Measurements from ENCODE around the gene FAM200A. TPM values are rescaled to one million over a fixed set of nuclear protein-coding genes. Genes with fewer than 3 reads are reported as not detected.
"Not testable (repeated sequence)": the region's sequence is repeated elsewhere in the genome, so short reads cannot be mapped to it uniquely, and the experiment has no call there.

The FAM200A gene
- total RNA-seq, 1 donor from 2014 or later, result 6.8 TPM

DNA sequence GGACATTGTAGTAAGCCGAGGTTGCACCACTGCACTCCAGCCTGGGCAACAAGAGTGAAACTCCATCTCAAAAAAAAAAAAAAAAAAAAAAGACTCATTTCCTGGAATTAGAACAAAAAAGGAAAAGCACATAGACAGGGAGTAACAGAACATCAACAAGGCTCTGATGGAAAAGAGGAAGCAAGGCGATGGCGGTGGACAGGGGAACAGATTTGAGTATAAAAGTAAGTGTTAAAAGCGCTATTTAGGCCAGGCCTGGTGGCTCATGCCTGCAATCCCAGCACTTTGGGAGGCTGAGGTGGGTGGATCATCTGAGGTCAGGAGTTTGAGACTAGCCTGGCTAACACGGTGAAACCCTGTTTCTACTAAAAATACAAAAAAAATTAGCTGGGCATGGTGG is 6.6 kb downstream of the FAM200A start:
- Histone ChIP-seq H3K36me3 (ENCODE audit: control insufficient read depth in 3 of 3, insufficient read depth in 3 of 3, low read length in 3 of 3) (peaks cover 8 to 21% (median 14%) of the 10 kb centered on the region in 3 donors), H3K9me3 (ENCODE audit: control insufficient read depth in 3 of 3, low read length in 3 of 3) (peaks cover 5 to 14% (median 6%) of the 10 kb centered on the region in 3 donors)
- not testable (repeated sequence) for H3K4me3 ChIP-seq (ENCODE audit: low read length in 3 of 3); H3K9ac ChIP-seq (ENCODE audit: low read depth in 1 of 3, low read length in 3 of 3); H3K27ac ChIP-seq (ENCODE audit: low read depth, low read length); H3K27me3 ChIP-seq (ENCODE audit: control insufficient read depth in 3 of 3, insufficient read depth in 3 of 3, low read length in 3 of 3); H3K4me1 ChIP-seq (ENCODE audit: control insufficient read depth in 3 of 3, insufficient read depth in 3 of 3, low read length in 3 of 3)

DNA sequence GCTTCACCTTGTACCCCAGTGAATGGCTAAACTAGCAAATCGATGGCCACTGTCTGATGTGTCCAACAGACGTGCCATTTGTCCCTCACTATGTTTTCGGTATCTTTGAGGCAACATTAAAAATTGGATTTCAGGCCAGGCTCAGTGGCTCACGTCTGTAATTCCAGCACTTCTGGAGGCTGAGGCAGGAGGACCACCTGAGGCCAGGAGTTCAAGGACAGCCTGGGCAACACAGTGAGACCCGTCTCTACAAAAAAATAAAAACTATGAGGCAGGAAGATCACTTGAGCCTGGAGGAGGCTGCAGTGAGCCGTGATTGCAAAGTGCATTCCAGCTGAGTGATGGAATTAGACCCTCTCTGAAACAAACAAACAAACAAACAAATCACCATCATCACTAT is 8.0 kb downstream of the FAM200A start:
- Histone ChIP-seq H3K27me3 (ENCODE audit: control insufficient read depth in 3 of 3, insufficient read depth in 3 of 3, low read length in 3 of 3) (no peaks in the 10 kb centered on the region), H3K9me3 (ENCODE audit: control insufficient read depth in 3 of 3, low read length in 3 of 3) (peaks cover 6 to 15% (median 6%) of the 10 kb centered on the region in 3 donors), H3K4me1 (ENCODE audit: control insufficient read depth in 3 of 3, insufficient read depth in 3 of 3, low read length in 3 of 3) (no peaks in the 10 kb centered on the region), H3K4me3 (ENCODE audit: low read length in 3 of 3) (no peak overlapping the region), H3K27ac (ENCODE audit: low read depth, low read length) (no peak overlapping the region), H3K36me3 (ENCODE audit: control insufficient read depth in 3 of 3, insufficient read depth in 3 of 3, low read length in 3 of 3) (peaks cover 8 to 21% (median 14%) of the 10 kb centered on the region in 3 donors), H3K9ac (ENCODE audit: low read depth in 1 of 3, low read length in 3 of 3) (no peak overlapping the region)

DNA sequence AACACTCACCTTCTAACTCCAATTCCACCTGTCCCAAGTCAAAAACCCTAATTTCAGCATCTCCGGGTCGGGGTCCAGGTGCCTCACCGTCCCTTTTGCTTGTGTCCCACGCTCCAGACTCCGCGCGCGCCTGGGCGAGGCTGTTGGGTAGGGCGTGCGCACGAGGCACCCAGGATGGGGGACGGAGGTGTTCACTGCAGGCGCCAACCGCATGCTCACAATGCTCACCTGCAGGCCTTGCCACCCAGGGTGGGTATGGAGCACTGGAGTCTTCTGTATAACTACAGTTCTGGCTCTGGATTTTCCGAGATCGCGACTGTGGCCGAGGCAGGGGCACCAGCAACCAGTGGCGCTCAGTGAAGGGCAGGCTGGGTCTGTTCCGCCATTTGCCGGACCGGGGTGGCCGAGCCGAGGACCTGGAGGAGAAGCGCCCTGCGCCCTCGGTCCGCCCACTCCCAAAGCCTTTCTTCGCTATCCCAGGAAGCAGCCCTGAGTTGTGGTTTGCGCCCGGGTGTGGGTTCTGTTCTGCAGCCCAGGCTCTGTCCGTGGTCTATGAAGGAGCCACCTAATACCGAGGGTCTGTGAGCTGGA is 8.7 kb downstream of the FAM200A start:
- no peaks in the 10 kb centered on the region for H3K4me1 ChIP-seq (ENCODE audit: control insufficient read depth in 3 of 3, insufficient read depth in 3 of 3, low read length in 3 of 3)
- no peak overlapping the region for H3K4me3 ChIP-seq (ENCODE audit: low read length in 3 of 3)
- H3K36me3 ChIP-seq (ENCODE audit: control insufficient read depth in 3 of 3, insufficient read depth in 3 of 3, low read length in 3 of 3), result peaks cover 6 to 19% (median 11%) of the 10 kb centered on the region in 3 donors
- H3K9ac ChIP-seq (ENCODE audit: low read depth in 1 of 3, low read length in 3 of 3), result no peak overlapping the region
- no peak overlapping the region for H3K27ac ChIP-seq (ENCODE audit: low read depth, low read length)
- H3K27me3 ChIP-seq (ENCODE audit: control insufficient read depth in 3 of 3, insufficient read depth in 3 of 3, low read length in 3 of 3), result no peaks in the 10 kb centered on the region
- peaks cover 6 to 15% (median 6%) of the 10 kb centered on the region in 3 donors for H3K9me3 ChIP-seq (ENCODE audit: control insufficient read depth in 3 of 3, low read length in 3 of 3)

DNA sequence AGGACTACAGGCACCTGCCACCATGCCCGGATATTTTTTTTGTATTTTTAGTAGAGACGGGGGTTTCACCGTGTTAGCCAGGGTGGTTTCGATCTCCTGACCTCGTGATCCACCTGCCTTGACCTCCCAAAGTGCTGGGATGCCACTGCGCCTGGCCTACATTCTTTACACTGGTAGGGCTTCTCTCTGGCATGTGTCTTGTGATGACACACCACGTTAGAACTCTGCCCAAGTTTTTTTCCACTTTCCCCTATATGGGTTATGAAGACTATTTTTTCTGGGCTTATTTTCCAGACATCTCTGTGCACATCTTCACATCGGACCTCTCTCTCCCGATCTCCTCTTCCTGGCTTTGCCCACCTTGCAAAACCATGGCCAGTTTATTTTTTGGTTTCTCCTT is 10.7 kb downstream of the FAM200A start:
- no peaks in the 10 kb centered on the region for H3K27me3 ChIP-seq (ENCODE audit: control insufficient read depth in 3 of 3, insufficient read depth in 3 of 3, low read length in 3 of 3)
- peaks cover 8 to 11% (median 11%) of the 10 kb centered on the region in 3 donors for H3K9me3 ChIP-seq (ENCODE audit: control insufficient read depth in 3 of 3, low read length in 3 of 3)

DNA sequence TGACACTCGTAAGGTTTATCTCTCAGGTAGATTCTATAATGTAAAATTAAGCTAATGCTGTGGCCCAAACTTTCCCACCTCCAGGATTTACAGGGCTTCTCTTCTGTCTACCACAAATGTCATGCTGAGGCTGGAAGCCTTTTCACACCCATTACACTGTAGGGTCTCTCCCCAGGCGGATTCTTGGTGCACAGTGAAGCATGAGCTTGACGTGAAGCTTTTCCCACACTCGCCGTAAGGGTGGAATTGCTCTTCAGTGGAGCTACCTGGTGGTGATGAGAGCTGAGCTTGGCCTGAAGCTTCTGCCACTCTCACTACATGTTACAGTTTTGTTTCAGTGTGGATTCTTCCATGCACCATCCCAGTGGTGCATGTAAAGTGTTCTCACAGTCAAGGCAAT is 11.4 kb downstream of the FAM200A start:
- Histone ChIP-seq H3K9ac (ENCODE audit: low read depth in 1 of 3, low read length in 3 of 3) (no peak overlapping the region), H3K4me1 (ENCODE audit: control insufficient read depth in 3 of 3, insufficient read depth in 3 of 3, low read length in 3 of 3) (no peaks in the 10 kb centered on the region), H3K36me3 (ENCODE audit: control insufficient read depth in 3 of 3, insufficient read depth in 3 of 3, low read length in 3 of 3) (peaks cover 0 to 8% (median 0%) of the 10 kb centered on the region in 3 donors), H3K27ac (ENCODE audit: low read depth, low read length) (no peak overlapping the region), H3K27me3 (ENCODE audit: control insufficient read depth in 3 of 3, insufficient read depth in 3 of 3, low read length in 3 of 3) (no peaks in the 10 kb centered on the region), H3K9me3 (ENCODE audit: control insufficient read depth in 3 of 3, low read length in 3 of 3) (peaks cover 8 to 14% (median 11%) of the 10 kb centered on the region in 3 donors), H3K4me3 (ENCODE audit: low read length in 3 of 3) (peak overlapping the region in 1 of 3 donors; percentile 36)

More for the DNA sequence above, 10.7 kb downstream of the FAM200A start:
- no peak overlapping the region for H3K27ac ChIP-seq (ENCODE audit: low read depth, low read length)
- no peaks in the 10 kb centered on the region for H3K4me1 ChIP-seq (ENCODE audit: control insufficient read depth in 3 of 3, insufficient read depth in 3 of 3, low read length in 3 of 3)
- no peak overlapping the region for H3K9ac ChIP-seq (ENCODE audit: low read depth in 1 of 3, low read length in 3 of 3)
- H3K36me3 ChIP-seq (ENCODE audit: control insufficient read depth in 3 of 3, insufficient read depth in 3 of 3, low read length in 3 of 3), result peaks cover 0 to 8% (median 0%) of the 10 kb centered on the region in 3 donors
- H3K4me3 ChIP-seq (ENCODE audit: low read length in 3 of 3), result no peak overlapping the region

DNA sequence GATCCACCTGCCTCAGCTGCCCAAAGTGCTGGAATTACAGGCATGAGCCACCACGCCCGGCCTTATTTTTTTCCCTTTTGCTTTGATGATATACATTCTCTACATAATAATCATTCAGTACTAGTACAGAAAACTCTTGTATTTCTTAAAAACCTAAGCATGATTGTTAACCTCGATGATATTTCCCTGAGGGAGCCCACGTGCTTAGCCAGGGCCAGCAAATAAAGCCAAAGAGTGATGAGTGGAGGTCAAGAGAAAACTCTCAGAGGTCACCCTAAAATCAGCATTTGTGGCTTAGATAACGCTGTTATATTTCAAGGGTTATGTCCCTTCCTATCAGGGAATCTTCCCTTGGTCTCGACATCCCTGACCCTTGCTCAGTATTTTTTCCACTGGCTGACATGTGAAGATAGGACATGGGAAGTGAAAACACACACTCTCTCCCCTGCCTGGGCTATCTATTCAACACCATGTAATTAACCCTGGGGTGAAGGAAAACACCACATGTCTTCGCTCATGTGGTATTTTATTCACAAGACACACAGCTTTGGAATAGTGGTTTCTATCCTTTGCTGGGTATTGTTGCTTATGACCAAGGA is 12.6 kb downstream of the FAM200A start:
- H3K27ac ChIP-seq (ENCODE audit: low read depth, low read length), result no peak overlapping the region
- peaks cover 0 to 8% (median 0%) of the 10 kb centered on the region in 3 donors for H3K36me3 ChIP-seq (ENCODE audit: control insufficient read depth in 3 of 3, insufficient read depth in 3 of 3, low read length in 3 of 3)
- no peak overlapping the region for H3K9ac ChIP-seq (ENCODE audit: low read depth in 1 of 3, low read length in 3 of 3)
- H3K9me3 ChIP-seq (ENCODE audit: control insufficient read depth in 3 of 3, low read length in 3 of 3), result peaks cover 8 to 16% (median 11%) of the 10 kb centered on the region in 3 donors
- no peaks in the 10 kb centered on the region for H3K4me1 ChIP-seq (ENCODE audit: control insufficient read depth in 3 of 3, insufficient read depth in 3 of 3, low read length in 3 of 3)
- H3K4me3 ChIP-seq (ENCODE audit: low read length in 3 of 3), result no peak overlapping the region
- H3K27me3 ChIP-seq (ENCODE audit: control insufficient read depth in 3 of 3, insufficient read depth in 3 of 3, low read length in 3 of 3), result no peaks in the 10 kb centered on the region

DNA sequence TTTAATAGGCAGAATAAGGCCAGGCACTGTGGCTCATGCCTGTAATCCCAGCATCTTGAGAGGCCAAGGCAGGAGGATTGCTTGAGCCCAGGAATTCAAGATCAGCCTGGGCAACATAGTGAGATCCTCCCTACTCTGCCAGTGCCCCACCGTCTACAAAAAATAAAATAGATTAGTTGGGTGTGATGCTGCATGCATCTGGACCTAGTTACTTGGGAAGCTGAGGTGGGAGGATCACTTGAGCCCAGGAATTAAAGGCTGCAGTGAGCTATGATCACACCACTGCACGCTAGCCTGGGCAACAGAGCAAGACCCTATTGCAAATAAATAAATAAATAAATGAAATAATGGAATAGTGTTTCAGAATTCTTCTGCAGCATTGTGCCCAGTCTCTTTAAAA is 16.2 kb downstream of the FAM200A start:
- H3K4me3 ChIP-seq (ENCODE audit: low read length in 3 of 3), result no peak overlapping the region
- H3K27ac ChIP-seq (ENCODE audit: low read depth, low read length), result no peak overlapping the region
- no peaks in the 10 kb centered on the region for H3K27me3 ChIP-seq (ENCODE audit: control insufficient read depth in 3 of 3, insufficient read depth in 3 of 3, low read length in 3 of 3)
- no peak overlapping the region for H3K9ac ChIP-seq (ENCODE audit: low read depth in 1 of 3, low read length in 3 of 3)
- H3K9me3 ChIP-seq (ENCODE audit: control insufficient read depth in 3 of 3, low read length in 3 of 3), result peaks cover 28 to 42% (median 32%) of the 10 kb centered on the region in 3 donors
- H3K4me1 ChIP-seq (ENCODE audit: control insufficient read depth in 3 of 3, insufficient read depth in 3 of 3, low read length in 3 of 3), result no peaks in the 10 kb centered on the region
- peaks cover 21 to 35% (median 26%) of the 10 kb centered on the region in 3 donors for H3K36me3 ChIP-seq (ENCODE audit: control insufficient read depth in 3 of 3, insufficient read depth in 3 of 3, low read length in 3 of 3)

DNA sequence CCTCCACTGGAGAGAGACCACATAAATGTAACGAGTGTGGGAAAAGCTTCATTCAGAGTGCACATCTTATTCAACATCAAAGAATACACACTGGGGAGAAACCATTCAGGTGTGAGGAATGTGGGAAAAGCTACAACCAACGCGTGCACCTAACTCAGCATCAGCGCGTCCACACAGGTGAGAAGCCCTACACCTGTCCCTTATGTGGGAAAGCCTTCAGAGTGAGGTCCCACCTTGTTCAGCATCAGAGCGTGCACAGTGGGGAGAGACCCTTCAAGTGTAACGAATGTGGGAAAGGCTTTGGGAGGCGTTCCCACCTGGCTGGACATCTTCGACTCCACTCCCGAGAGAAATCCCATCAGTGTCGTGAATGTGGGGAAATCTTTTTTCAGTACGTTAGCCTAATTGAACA is 20.6 kb downstream of the FAM200A start:
- H3K36me3 ChIP-seq (ENCODE audit: control insufficient read depth in 3 of 3, insufficient read depth in 3 of 3, low read length in 3 of 3), result peaks cover 51 to 62% (median 52%) of the 10 kb centered on the region in 3 donors
- no peak overlapping the region for H3K27ac ChIP-seq (ENCODE audit: low read depth, low read length)
- H3K9me3 ChIP-seq (ENCODE audit: control insufficient read depth in 3 of 3, low read length in 3 of 3), result peaks cover 30 to 35% (median 33%) of the 10 kb centered on the region in 3 donors
- peak overlapping the region; percentile 15 to 52 (median 19) for H3K4me3 ChIP-seq (ENCODE audit: low read length in 3 of 3)
- no peak overlapping the region for H3K9ac ChIP-seq (ENCODE audit: low read depth in 1 of 3, low read length in 3 of 3)
- no peaks in the 10 kb centered on the region for H3K4me1 ChIP-seq (ENCODE audit: control insufficient read depth in 3 of 3, insufficient read depth in 3 of 3, low read length in 3 of 3)
- no peaks in the 10 kb centered on the region for H3K27me3 ChIP-seq (ENCODE audit: control insufficient read depth in 3 of 3, insufficient read depth in 3 of 3, low read length in 3 of 3)

DNA sequence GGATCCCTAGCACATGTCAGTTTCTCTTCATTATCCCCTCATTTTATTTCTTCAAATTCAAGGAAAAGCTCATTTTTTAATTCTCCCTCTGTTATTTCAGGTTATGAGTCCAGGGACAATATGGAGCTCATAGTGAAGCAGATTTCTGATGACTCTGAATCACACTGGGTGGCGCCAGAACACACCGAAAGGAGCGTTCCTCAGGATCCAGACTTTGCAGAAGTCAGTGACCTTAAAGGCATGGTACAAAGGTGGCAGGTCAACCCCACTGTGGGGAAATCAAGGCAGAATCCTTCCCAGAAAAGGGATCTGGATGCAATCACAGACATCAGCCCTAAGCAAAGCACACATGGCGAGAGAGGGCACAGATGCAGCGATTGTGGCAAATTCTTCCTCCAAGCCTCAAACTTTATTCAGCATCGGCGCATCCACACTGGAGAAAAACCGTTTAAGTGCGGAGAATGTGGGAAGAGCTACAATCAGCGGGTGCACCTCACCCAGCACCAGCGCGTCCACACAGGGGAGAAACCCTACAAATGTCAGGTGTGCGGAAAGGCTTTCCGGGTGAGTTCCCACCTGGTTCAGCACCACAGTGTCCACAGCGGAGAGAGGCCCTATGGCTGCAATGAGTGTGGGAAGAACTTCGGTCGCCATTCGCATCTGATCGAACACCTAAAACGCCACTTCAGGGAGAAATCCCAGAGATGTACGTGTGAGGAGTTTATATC is 26.0 kb downstream of the FAM200A start:
- H3K27me3 ChIP-seq (ENCODE audit: control insufficient read depth in 3 of 3, insufficient read depth in 3 of 3, low read length in 3 of 3), result no peaks in the 10 kb centered on the region
- no peak overlapping the region for H3K27ac ChIP-seq (ENCODE audit: low read depth, low read length)
- H3K36me3 ChIP-seq (ENCODE audit: control insufficient read depth in 3 of 3, insufficient read depth in 3 of 3, low read length in 3 of 3), result peaks cover 37 to 49% (median 41%) of the 10 kb centered on the region in 3 donors
- H3K4me3 ChIP-seq (ENCODE audit: low read length in 3 of 3), result no peak overlapping the region
- H3K4me1 ChIP-seq (ENCODE audit: control insufficient read depth in 3 of 3, insufficient read depth in 3 of 3, low read length in 3 of 3), result no peaks in the 10 kb centered on the region
- H3K9ac ChIP-seq (ENCODE audit: low read depth in 1 of 3, low read length in 3 of 3), result no peak overlapping the region
- H3K9me3 ChIP-seq (ENCODE audit: control insufficient read depth in 3 of 3, low read length in 3 of 3), result peaks cover 2 to 8% (median 7%) of the 10 kb centered on the region in 3 donors

DNA sequence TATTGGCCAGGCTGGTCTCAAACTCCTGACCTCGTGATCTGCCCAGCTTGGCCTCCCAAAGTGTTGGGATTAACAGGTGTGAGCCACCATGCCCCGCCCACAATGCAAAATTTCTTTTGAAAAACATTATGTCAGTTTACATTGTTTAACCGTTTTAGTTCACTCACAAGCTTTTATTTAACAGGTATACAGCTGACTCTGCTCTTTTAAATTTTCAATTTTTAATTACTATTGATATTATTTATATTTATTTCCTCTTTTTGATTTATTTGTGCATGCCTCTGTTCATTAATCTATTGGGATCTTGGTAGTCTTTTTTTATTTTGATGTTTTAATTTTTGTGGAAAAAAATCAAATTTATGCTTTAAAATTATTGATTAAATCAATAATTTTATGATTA is 30.5 kb downstream of the FAM200A start:
- Histone ChIP-seq H3K36me3 (ENCODE audit: control insufficient read depth in 3 of 3, insufficient read depth in 3 of 3, low read length in 3 of 3) (peaks cover 25 to 37% (median 32%) of the 10 kb centered on the region in 3 donors), H3K4me3 (ENCODE audit: low read length in 3 of 3) (no peak overlapping the region), H3K27me3 (ENCODE audit: control insufficient read depth in 3 of 3, insufficient read depth in 3 of 3, low read length in 3 of 3) (no peaks in the 10 kb centered on the region), H3K9ac (ENCODE audit: low read depth in 1 of 3, low read length in 3 of 3) (no peak overlapping the region), H3K4me1 (ENCODE audit: control insufficient read depth in 3 of 3, insufficient read depth in 3 of 3, low read length in 3 of 3) (no peaks in the 10 kb centered on the region), H3K9me3 (ENCODE audit: control insufficient read depth in 3 of 3, low read length in 3 of 3) (no peaks in the 10 kb centered on the region), H3K27ac (ENCODE audit: low read depth, low read length) (no peak overlapping the region)
